ENCODE measurements around the gene ANAPC2.

Gene ANAPC2, protein sequence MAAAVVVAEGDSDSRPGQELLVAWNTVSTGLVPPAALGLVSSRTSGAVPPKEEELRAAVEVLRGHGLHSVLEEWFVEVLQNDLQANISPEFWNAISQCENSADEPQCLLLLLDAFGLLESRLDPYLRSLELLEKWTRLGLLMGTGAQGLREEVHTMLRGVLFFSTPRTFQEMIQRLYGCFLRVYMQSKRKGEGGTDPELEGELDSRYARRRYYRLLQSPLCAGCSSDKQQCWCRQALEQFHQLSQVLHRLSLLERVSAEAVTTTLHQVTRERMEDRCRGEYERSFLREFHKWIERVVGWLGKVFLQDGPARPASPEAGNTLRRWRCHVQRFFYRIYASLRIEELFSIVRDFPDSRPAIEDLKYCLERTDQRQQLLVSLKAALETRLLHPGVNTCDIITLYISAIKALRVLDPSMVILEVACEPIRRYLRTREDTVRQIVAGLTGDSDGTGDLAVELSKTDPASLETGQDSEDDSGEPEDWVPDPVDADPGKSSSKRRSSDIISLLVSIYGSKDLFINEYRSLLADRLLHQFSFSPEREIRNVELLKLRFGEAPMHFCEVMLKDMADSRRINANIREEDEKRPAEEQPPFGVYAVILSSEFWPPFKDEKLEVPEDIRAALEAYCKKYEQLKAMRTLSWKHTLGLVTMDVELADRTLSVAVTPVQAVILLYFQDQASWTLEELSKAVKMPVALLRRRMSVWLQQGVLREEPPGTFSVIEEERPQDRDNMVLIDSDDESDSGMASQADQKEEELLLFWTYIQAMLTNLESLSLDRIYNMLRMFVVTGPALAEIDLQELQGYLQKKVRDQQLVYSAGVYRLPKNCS

DNA sequence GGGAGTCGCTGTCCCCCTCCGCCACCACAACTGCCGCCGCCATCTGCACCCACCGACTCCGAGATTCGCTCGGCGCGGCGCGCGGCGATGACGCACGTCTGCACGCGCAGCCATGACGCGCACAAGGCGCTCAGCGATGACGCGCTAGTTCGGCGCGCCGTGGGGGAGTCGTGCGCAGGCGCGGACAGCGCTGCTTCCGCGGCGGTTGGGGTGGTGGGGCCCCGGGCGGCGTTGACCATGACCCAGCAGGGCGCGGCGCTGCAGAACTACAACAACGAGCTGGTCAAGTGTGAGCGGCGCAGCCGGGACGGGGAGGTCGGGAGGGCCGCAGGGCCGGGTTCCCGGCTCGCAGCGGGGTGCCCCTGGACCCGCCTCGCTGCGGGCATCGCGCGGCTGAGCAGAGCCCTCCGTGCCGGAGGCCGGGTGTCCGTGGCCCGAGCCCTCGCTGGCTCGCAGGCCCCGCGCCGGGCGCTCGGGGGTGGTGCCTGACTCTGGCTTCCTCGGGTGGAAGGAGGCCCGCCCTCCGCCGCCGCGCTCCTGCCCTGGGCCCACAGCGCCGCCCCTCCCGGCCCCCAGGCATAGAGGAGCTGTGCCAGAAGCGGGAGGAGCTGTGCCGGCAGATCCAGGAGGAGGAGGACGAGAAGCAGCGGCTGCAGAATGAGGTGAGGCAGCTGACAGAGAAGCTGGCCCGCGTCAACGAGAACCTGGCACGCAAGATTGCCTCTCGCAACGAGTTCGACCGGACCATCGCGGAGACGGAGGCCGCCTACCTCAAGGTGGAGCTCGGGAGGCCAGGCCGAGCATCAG, at the start of gene ANAPC2, which contains the start of gene SSNA1:
TSS of gene ANAPC2 (minus strand) at position 71 of the 807 bp plus-strand sequence. CDS start at position 43, 28 bp downstream.
TSS of gene SSNA1 (plus strand) at position 187 of the 807 bp plus-strand sequence. CDS start at position 238, 51 bp downstream.
- DNase-seq (ENCODE audit: low read depth), result peak; percentile 87

DNA sequence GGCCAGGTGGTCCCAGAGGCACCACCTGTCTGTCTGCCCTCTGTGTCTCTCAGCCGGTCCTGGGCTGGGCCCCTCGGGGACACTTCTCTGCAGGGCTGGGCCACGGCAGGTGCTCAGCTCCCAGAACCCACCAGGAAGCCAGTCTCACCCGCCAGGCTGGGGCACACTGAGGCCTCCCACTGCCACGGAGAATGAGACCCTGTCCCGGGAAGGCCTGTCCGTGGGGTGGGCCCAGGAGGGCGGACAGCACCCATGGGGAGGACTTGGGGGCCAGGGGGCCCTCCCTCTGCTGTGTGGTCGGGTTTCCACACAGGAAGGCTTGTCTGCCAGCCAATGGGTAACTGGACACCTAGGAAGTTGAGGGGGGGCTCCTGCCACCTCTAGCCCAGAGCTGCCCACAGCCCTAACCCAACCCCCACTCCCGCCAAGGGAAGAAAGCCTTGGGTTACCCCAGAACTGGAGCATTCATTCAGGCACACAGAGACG, 48.6 kb upstream of the ANAPC2 start:
- DNase-seq (ENCODE audit: low read depth), result no peak

DNA sequence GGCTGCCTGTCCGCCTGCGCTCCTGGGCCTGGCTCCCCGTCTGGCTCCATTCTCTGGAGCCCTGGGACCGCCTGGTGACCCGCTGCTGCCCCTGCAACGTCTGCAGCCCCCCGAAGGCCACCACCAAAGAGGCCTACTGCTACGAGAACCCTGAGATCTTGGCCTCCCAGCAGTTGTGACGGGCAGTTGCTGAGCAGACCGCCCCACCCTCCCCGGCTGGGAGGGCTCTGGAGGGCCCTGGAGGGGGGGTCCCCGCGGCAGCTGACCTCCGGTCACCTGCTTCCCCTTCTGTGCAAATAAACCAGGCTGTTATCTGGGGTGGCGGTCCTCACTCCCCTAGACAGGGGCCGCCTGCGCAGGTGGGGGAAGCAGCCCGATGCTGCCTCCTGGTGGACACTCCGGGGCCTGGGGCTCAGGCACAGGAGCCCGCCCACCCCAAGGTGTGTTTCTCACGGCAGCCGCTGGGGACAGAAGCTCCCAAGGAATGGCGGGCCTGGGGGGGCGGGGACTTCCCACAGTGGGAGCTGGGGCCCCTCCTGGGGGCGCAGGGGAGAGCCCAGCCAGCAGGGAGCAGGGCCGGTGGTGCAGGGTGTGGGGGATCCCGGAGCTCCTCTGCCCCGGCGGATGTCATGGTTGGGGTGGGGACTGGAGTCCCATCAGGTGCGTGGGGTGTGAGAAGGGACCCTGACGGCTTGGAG, 48.0 kb upstream of the ANAPC2 start:
- DNase-seq (ENCODE audit: low read depth), result peak; percentile 87

DNA sequence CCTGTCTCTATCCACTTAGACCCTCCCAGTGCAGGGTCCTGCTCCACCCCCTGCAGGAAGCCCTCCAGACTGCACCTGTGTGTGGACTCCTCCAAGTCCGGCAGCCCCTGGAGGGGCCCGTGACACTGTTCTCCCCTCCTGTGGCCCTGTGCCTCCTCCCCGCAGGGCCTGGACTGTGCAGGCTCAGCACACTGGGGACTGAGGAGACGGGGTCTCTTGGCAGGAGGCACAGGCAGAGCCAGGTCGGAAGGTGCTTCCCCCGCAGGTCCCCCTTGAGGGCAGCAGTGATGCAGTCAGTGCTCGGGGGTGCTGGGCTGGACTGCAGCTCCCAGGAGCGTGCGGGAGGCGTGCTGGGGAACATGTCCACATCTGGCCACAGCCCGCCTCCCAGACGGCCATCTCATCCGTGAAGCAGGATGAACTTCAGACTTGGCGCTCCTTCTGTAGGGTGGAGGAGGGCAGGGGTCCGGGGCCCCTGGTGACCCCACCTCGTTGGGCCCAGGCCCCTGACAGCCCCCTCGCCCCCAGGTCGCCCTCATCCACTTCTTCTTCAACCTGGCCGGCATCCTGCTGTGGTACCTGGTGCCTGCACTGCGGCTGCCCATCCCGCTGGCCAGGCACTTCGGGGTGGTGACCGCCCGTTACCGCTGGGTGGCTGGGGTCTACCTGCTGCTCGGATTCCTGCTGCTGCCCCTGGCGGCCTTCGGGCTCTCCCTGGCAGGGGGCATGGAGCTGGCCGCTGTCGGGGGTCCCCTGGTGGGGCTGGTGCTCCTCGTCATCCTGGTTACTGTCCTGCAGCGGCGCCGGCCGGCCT, 47.3 kb upstream of the ANAPC2 start:
- DNase-seq (ENCODE audit: low read depth), result no peak

DNA sequence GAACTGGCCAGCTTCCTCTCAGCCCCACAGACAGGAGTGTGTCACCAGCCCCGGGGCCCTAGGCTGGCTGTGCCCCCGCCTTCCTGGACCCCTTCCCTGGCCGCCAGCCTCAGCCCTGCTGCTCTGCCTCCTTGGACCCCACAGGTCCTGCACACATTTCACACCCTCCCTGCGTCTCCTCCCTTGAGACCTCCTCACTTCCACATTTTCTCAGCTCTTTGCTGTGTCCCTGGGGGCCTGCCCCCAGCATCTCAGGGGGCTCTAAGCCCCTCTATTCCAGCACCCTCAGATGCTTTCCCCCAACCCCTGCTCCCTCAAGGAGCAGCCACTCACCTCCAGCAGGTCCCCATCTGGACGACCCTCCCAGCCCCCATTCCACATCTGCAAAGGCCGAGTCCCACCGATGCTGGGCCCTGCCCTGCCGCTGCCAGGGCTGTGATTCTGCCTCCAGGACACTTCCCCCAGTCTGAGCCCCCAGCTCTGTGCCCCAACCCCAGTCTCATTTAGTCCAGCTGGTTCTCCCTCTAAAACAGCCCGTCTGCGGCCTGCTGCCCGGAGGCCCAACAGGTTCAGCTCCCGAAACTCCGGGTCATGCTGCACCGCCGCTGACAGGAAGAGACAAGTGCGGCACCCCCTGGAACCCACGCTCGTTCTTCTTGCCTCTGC, 46.5 kb upstream of the ANAPC2 start:
- DNase-seq (ENCODE audit: low read depth), result no peak

DNA sequence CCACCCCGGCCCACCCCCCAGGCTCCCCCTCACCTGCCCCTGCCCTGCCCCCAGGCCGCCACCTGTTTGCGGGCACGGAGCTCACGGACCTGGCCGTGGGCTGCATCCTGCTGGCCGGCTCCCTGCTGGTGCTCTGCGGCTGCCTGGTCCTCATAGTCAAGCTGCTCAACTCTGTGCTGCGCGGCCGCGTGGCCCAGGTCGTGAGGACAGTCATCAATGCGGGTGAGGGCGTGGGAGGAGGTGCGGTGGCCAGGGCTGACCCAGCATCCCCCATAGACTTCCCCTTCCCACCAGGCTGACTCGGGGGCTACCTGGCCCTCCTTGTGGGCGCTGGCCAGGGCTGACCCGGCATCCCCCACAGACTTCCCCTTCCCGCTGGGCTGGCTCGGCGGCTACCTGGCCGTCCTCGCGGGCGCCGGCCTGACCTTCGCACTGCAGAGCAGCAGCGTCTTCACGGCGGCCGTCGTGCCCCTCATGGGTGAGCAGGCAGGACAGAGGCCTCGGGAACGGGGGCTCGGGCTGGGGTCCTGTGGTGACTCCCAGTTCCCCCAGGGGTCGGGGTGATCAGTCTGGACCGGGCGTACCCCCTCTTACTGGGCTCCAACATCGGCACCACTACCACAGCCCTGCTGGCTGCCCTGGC, 45.8 kb upstream of the ANAPC2 start:
- no peak for DNase-seq (ENCODE audit: low read depth)

DNA sequence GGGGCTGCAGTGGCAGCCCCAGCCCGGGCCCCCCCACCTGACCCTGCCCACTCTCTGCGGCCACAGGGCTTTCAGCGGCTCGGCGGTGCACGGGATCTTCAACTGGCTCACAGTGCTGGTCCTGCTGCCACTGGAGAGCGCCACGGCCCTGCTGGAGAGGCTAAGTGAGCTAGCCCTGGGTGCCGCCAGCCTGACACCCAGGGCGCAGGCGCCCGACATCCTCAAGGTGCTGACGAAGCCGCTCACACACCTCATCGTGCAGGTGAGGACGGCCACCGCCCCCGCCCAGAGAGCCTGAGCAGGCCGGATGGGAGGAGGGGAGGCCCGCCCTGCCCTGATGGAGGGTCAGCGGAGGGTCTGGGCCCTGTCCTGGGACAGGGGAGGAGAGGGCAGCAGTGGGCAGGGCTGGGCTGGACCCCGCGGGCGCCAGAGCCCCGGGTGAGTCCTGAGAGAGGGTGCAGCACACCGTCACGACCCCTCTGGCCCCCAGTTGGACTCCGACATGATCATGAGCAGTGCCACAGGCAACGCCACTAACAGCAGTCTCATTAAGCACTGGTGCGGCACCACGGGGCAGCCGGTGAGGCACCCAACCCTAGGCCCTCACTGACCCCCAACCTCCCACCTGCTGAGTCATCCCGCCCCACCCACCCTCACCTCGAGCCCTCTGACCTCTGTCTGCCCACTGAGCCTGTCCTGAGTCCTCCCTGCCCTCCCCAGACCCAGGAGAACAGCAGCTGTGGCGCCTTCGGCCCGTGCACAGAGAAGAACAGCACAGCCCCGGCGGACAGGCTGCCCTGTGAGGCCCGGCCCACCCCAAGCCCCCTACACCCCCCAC, 45.0 kb upstream of the ANAPC2 start:
- DNase-seq (ENCODE audit: low read depth), result no peak

DNA sequence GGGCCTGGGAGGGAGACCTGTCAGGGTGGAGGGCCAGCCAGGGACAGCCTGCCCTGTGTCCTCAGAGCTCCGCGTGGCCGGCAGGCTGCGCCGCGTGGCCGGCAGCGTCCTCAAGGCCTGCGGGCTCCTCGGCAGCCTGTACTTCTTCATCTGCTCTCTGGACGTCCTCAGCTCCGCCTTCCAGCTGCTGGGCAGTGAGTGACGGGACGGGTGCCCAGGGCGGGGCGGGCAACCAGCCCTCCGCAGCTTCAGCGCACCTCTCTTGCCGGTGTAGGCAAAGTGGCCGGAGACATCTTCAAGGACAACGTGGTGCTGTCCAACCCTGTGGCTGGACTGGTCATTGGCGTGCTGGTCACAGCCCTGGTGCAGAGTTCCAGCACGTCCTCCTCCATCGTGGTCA, 44.1 kb upstream of the ANAPC2 start:
- no peak for DNase-seq (ENCODE audit: low read depth)

DNA sequence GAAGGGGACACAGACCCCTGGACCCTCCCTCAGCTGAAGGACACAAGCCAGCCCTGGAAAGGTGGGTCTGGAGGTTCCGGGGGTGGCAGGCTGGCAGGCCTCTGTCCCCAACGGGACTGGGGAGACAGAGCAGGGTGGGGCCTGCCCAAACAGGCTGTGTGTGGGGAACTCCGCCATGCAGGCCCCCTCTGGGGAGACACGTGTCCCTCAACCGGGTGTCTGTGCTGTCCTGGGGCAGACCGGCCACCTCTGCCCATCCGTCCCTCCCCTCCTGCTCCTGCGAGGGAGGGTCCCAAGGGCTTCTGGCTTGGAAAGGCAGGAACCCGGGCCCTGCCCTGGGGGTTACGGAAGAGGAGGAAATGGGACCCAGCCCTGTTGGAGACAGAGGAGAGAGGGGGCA, 43.7 kb upstream of the ANAPC2 start:
- DNase-seq (ENCODE audit: low read depth), result no peak

DNA sequence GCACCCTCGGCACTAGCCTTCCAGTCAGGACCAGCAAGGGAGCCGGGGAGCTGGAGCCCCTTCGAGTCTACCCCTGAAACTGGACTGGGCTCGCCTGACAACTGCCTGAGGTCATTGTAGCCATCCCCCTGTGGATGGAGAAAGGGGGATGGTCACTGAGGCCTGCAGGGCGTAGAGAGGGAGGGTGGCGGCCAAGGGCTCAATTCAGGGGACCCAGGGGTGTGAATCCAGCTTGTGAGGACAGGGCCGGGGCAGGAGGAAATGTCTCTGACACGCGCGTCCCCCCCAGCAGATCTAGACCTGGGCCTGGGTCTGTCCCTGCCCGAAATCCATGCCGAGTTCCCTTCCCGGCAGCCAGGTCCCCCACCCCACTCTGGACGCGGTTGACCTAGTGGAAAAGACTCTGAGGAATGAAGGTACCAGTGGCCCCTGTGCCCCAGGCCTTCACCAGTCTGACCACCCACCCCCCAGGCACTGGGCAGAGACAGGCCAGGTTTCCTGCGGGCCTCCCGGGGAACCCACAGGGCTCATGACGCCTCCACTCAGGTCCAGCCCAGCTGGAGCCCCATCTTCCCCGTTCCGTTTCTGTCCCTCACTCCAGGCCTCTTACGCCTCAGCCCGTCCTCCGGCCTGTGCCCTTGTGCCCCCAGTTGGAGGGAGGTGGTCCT, 43.1 kb upstream of the ANAPC2 start:
- DNase-seq (ENCODE audit: low read depth), result no peak

DNA sequence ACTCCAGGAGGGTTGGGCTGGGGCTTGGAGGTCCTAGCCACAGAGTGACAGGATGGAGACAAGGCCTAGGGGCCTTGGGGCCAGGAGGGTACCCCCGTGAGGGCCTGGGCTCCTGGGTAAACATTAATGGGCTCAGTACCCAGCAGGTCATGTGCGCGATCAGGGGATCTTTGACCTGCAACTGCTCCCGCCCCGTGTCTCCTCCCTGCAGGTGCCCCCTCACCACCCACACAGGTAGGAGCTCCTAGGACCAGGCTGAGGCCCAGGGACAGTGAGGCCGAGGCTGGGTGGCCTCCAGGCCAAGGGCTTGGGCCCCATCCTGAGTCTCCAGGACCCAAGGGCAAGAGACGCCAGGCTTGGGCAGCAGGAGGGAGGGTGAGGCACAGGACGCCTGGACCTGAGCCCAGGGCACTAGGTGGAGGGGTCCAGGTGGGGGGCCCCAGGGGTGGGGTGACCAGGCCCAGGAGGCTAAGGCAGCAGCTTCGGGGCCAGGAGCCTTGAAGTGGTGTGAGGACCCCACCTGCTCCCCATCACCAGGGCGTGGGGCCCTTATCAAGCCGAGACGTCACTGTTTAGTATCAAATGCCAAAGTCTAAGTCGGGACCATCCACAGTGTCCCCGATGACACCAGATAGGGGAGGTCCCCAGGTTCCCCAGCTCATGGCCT, 42.5 kb upstream of the ANAPC2 start, which contains the start of gene SLC34A3:
TSS of gene SLC34A3 (plus strand) at position 197 of the 667 bp plus-strand sequence. CDS start 802 bp downstream, outside the sequence.
- DNase-seq (ENCODE audit: low read depth), result no peak

DNA sequence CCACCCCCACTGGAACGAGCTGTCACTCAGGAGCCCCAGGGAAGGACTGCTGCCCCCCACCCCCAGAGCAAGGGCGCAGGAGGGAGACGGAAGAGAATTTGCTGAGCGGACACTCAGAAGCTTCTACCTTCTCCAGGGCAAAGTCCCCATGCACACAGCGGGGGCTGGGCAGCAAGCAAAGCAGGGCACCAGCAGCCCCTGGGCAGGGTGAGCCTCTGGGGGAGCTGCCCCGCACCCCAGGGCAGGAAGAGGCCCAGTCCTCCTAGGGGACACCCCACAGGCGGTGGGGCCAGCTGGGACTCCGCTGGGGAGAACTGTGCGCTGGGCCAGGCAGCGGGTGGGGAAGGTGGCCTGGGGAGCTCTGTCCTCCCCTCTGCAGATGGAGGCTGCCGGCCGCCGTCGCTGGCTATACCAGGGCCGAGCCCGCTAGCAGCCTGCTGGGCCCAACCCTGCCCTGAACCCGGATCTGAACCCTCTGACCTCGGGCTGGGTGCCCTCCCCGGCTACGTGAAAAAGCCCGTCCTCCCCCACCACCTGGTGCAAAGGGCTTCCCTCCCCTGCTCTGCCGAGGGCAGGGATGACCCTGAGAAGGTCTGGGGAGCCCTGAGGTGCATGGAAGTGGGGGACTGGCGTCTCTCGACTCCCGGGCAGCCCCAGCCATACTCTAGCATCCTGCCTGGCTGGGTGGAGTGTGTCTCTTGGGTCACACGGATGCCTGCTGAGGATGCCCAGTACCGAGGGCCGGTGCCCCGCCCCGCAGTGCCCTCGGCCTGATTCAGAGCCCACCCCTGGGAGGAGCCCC, 41.7 kb upstream of the ANAPC2 start:
- DNase-seq (ENCODE audit: low read depth), result no peak

DNA sequence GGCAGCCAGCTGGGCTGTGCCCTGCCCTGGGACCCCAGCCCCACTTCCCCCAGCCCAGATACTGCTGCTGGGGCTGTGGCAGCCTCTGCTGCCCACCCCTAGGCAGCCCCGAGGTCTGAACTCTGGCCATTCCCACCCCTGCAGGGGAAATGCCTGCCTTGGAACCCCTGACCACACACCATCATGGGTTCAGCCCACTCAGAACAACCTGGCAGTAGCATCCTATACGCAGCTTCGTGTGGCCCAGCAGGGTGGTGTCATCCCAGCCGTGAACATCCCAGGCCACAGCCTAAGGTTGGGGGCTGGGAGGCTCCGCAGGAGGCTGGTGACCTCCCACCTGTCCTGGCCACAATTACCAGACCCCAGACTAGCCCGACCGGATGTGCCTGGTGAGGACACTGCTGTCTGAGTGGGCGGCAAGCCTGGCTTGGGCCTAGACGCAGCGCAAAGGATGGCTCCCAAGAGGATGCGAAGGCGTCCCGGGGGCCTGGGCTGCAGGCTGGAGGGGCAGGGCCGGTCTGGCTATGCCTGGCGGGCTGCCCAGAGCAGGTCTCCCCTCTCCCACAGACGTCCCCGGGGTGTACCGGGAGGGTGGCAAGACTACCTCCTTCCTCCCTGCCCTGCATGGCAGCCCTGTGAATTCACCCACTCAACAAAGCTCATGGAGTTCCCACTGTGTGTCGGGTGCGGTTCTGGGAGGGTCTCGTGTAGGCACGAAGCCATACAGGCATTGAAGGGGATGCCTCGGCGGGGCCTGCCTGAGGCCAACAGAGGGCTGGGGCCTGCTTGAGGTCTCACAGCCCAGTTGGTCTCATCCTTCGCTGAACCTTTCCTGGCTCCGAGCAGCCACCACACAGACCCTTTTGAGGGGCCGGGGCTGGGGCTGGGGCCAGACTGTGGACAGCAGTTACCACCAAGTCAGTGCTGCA, 40.9 kb upstream of the ANAPC2 start:
- no peak for DNase-seq (ENCODE audit: low read depth)

DNA sequence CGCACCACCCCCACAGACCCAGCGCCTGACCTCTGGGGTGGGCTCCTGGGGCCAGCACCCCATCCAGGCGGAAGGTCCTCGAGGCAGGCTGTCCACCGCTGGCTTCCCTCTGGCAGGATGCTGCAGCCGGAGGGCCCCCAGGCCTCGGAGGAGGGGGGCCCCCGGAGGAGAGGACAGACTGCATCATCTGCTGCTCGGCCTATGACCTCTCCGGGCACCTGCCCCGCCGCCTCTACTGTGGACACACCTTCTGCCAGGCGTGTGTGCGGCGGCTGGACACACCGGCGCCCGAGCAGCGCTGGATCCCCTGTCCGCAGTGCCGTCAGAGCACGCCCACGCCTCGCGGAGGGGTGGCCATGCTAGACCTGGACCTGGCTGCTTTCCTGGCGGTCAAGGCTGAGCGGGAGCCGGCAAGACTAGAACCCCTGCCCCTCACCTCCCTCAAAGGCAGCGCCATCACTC, 40.2 kb upstream of the ANAPC2 start:
- no peak for DNase-seq (ENCODE audit: low read depth)

DNA sequence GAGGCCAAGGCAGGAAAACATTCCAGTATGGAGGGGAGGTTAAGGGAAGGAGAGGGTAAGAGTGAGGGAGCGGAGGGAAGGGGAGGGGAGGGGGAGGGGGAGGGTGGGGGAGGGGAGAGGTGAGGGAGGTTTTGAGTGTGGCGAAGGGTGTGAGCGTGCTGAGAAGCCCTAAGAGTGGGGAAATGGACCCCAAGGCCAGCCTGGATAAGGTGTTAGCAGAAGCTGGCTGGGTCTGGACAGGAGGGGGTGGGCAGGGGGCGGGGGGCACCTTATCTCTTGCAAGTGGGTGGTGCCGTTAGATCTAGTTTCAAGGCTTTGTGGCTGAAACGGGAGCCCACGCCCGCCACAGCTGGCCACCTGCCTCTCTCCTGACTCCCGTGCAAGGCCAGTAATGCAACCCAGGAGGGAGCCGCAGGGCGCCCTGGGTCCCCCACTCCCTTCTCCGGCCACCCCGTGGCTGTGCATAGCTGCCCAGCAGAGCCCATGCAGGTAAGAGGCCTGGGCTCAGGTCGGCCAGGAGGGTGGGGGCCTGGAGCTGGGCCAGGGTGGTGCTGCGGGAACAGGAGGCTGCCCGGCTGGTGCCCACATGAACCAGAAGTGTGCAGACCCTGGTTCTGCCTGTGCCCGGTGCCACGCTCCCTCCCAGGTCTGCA, 39.6 kb upstream of the ANAPC2 start:
- DNase-seq (ENCODE audit: low read depth), result no peak

All from activated gamma-delta T cell treated with anti-CD3 and anti-CD28 coated beads, Interleukin-2, amount 50 U/mL, for 16 hours (primary cell).